ENCODE results near the gene PAXX.

Gene PAXX

DNA sequence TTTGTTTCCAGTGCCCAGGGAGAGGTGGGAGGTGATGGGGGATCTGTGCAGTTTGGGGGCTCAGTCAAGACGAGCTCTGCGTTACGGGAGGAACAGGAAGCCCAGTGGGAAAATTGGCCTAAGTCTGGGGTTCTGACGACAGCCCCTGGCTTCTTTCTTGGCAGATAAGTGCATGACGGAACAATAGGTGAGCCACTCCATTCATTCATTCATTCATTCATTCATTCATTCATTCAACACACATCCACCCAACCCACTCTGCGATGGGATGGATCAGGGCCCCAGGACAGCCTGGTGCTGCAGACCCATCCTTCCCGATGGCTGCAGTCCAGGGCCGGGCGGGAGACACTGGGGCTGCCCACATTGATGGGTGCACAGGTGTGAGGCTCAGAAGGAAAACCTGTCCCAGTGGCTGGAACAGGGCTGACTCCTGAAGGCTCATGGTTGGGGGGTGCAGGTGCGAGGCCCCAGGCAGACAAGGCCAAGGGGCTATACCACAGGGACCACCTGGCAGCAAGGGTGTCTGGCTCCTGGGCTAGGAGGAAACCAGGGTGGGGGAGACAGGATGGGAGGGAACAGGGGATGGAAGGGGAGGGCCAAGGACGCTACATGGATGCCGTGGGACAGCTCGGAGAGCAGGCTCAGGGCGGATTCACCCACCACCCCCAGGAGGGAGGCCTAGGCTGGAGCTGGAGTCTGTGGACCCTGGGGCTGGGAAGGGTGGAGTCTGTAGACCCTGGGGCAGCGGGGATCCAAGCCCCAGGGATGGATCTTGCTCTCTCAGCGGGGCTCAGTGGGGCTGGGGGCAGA is 11.3 kb upstream of the PAXX start:
- in situ Hi-C loops (cut with HindIII; ENCODE audit: low sequenced_read_pairs): no loop called here

DNA sequence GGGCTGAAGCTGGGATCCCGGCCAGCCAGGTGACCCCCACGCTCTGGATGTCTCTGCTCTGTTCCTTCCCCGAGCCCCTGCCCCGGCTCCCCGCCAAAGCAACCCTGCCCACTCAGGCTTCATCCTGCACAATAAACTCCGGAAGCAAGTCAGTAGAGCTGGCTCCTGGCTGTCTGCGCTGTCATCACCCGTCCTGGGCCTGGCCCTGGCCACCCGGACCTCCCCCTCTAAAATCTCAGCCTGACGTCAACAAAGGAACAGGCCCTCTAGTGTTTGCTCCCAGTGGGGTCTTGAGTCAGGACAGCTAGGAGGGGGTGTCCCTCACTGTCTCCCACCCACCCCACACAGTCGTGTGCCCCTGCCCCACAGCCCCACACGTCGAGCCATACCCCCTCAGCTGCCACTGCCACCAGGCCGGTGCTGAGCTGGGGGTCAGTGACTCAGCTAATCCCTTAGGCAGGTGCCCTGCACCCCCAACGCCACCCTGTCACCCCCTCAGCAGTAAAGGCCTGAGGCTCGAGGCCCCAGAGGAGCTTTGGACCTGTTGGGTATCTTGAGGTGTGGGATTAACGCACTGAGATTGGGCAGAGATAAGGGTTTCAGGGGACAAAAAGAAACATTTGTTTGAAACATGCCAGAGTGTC is 10.5 kb upstream of the PAXX start:
- in situ Hi-C loops (cut with HindIII; ENCODE audit: low sequenced_read_pairs): no loop called here

DNA sequence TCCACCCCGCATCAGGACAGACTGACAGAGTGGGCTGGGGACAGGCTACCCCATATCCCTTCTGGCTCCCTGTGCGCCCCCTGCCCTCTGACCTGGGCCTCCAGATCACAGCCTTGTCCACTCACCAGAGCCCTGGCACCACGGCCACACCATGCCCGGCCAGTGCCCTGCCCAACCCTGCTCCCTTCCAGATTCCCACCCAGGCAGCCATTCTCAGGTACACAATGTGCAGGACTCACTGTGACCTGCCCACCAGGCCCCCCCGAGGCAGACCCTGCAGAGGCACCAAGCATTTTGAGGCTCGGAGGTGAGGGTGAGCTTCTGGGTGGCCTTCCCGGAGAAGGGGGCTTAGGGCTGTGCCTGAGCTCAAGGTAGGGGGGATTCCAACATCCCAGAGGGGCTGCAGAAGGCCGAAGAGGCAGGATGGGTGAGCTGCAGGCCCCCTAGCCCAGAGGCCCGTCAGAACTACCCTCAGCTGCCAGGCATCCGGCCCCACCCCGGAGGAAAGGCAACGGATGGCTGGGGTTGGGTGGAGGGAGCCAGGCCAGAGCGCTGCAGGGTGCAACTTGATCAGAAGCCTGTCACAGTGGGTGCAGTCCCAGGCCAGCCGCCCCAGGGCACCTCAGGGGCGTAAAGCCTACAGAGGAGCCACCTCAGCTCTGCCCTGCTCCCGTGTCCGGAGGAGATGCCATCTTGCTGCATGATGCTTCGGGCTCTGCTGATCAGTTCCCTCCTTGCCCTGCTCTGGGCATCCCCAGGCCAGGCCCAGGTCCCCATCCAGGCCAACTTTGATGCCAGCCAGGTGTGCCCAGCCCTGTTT is 9.8 kb upstream of the PAXX start, which contains the start of gene LCNL1:
Gene LCNL1, plus strand, starts transcription at position 762 of the 820 bp plus-strand sequence. CDS start 594 bp downstream, outside the sequence.
- in situ Hi-C loops (cut with HindIII; ENCODE audit: low sequenced_read_pairs): no loop called here

DNA sequence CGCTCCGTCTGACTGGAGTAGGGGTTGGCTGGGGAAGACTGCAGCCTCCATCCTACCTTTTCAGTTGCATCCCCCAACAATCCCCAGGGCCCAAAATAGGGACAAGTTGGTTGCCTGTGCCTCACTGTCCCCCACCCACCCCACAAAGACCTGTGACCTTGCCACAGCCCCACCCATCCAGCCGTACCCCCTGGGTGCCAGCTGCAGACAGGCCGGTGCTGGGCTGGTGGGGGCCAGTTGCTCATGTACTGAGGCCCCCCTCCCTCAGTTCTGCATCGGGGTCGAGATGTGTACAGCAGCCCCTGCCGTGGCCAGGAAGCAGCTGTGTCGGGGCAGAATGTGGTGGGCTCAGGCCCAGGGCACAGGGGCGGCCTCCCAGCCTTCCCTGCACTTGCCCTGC is 9.1 kb upstream of the PAXX start:
- in situ Hi-C loops (cut with HindIII; ENCODE audit: low sequenced_read_pairs): no loop called here

DNA sequence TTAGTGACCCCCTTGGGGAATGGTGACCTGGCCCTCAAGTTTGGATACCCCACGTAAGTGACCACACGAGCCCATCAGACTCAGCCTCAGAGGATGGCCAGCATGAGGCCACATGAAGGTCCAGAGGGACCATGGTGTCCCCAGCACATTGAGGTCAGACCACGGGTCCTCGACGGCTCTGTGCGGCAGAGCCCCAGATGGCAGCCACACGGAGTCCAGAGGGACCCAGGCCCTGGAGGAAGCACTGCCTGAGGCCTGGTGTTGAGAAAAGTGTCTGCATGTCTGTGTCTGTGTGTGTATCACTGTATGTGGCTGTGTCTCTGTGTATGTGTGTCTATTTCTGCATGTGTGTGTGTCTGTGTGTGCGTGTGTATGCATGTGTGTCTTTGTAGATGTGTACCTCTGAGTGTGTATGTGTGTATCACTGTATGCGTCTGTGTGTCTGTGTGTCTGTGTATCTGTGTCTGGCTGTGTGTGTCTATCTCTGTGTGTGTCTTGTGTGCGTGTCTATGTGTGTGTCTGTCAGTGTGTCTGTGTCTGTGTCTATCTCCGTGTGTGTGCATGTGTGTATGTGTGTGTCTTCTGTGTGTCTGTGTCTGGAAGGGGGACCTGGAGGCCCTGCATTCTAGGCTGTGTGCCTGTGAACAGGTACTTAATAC is 8.4 kb upstream of the PAXX start:
- in situ Hi-C loops (cut with HindIII; ENCODE audit: low sequenced_read_pairs): no loop called here

DNA sequence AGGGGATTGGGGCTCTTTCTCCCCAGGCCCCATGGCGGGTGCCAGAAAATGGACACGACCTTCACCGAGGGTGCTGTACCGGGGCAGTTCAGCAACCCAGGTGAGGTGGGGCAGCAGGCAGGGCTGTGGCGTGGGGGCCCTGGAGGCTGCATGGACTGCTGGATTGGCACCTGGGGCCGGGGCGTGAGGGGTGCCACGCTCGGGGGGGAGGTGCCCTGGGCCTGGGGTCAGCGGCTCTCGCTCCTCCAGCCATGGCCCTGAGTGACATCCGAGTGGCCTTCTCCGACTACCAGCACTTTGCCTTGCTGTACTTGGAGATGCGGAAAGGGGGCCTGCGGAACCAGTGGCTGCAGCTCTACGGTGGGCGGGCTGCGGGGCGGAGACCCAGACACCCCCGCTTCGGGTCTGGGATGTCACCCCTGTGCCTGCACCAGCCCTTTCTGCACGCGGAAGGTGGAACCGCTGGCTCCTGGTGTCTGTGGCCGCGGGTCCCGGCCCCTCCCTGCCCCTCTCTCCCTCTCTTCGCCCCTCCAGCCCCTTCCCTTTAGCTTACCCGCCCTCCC is 7.7 kb upstream of the PAXX start:
- in situ Hi-C loops (cut with HindIII; ENCODE audit: low sequenced_read_pairs): no loop called here

DNA sequence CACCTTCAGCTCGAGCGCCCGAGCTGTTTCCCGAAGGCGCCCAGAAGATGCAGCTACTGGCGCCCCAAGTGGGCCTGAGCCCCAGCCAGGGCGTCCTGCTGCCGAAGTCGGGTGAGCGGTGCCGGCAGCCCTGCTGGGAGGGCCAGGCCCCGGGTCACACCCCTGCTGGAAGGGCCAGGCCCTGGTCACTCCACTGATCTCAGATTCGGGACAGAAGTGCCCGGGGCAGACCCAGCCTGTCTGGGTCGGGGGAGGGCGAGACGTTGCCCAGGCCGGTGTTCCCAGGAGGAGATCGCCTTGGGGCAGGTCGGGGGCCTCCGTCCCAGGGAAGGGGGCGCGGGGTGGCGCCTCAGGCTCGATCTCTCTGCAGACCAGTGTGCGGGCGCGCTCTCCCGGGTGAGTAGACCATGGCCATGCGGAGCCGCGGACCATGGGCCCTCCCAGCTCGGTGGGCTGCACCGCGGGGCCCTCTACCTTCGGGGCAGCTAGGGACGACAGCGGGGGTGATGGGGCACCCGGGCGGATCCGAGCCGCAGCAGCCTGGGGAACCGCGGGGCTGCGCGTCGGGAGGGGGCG is 7.1 kb upstream of the PAXX start:
- in situ Hi-C loops (cut with HindIII; ENCODE audit: low sequenced_read_pairs): no loop called here

DNA sequence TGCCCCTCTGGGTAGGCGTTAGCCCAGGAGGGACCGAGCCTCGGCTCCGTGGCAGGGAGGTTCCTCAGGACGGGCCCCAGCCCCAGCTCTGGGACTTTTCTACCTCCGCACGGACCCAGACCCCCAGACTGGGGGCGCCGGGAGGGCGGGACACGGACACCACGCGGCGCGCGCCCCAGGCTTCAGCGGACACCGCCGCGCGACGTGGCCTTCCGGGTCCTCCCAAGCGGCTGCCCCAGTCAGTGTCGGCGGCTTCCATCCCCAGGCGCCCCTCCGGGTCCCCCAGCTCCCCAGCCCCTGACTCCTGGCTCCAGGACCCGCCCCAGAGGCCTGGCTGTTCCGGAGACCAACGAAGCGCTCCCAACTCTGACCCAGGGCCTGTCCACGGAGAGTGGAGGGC is 6.4 kb upstream of the PAXX start:
- in situ Hi-C loops (cut with HindIII; ENCODE audit: low sequenced_read_pairs): no loop called here

DNA sequence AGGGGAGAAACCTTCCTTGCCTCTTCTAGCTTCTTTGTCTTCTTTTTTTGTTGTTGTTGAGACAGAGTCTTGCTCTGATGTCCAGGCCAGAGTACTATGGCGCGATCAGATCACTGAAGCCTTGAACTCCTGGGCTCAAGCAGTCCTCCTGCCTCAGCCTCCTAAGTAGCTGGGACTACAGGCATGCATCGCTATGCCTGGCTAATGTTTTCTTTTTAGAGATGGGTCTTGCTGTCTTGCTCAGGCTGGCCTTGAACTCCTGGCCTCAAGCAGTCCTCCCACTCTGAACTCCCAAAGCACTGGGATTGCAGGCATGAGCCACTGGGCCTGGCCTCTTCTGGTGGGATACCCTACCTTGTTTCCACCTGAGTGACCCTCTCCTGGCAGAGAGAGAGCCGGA is 3.4 kb upstream of the PAXX start:
- in situ Hi-C loops (cut with HindIII; ENCODE audit: low sequenced_read_pairs): no loop called here

DNA sequence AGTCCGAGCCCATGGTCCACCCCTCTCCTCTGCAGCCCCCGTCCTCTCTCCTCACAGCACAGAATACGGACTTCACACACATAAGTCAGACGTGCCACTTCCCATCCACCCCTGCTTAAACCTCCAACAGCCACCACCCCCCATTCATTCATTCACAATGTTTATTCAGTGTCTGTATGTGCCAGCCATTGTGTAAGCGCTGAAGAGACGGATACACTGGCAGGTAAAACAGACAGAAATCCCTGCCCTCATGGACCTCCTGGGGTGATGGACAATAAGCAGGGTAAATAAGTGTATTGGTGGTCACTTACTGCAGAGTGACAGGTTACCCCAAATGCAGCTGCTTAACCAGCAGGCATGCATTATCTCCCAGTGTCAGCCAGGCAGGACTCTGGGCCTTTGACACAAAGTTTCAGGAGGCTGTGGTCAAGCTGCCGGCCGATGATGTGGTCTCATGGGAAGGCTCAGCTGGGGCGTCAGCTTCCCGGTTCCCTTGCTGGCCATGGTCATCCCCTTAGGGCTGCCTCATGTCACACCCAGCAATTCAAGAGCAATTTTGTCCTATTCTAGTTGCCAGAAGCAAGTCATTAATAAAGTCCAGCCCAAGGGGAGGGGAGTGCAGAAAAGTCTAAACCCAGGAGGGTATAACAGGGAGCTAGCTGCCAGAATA is 1.8 kb upstream of the PAXX start:
- in situ Hi-C loops (cut with HindIII; ENCODE audit: low sequenced_read_pairs): no loop called here

DNA sequence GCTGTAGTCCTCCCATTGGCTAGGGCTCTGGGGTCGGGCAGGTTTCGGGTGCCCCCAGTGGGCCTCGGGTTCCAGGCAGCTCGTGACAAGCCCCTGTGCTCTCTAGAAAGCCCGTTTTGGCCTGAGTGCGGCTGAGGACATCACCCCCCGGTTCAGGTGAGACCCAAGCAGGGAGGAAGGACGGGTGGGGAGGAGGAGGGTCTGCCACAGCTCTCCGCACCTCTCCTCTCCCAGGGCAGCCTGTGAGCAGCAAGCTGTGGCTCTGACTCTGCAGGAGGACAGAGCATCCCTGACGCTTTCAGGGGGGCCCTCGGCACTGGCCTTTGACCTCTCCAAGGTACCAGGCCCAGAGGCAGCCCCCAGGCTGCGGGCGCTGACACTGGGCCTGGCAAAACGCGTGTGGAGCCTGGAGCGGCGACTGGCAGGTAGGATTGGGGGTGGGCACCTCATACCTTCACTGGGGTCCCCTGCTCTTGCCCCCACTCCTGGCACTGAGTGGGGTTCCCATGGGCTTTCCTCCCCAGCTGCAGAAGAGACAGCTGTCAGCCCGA is 672 bp downstream of the PAXX start:
- in situ Hi-C loops (cut with HindIII; ENCODE audit: low sequenced_read_pairs): no loop called here

DNA sequence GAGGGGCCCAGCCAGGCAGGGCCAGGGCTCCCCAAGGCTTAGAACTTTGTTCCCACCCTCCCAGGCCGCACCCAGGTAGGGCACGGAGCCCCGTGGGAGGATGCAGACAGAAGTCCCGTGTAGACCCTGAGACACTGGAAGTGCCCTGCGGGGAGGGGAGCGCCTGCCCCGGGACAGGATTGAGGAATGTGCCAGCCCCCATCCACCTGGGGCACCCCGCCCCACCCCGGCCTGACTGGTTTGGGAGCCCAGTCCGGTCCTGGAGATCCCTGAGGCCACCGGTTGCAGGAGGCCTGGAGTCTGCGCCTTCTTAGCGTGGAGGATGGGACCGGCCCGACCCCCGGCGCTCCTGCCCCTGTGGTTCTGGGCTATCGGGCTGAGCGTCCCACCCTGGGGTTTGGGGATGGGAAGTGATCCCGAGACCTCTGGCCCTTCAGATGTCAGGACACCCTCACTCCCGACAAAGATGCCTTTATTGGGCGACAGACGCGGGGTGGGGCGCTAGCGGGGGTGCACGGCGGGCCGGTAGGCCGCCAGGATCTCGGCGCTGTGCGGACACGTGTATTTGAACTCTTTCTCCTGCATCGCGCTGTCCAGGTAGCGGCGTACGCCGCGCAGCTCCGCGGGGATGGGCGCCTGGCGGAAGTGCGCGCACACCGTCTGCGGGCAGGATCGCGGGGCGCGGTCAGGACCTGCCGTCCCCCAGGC is 2.1 kb downstream of the PAXX start:
- in situ Hi-C loops (cut with HindIII; ENCODE audit: low sequenced_read_pairs): no loop called here

DNA sequence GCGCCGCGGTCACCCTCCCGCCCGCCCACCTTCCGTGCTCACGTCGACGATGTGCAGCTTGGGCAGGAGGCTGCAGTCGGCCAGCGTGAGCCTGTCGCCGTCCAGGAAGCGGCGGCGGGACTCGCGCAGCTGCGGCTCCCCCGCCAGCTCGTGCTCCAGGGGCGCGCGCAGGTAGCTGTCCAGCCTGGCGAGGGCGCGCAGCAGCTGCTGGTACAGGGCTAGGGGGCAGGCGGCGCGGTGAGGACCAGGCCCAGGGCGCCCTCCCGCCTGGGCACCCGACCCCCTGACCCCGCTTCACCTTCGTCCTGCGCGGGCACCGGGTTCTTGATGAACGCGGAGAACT is 2.6 kb downstream of the PAXX start:
- in situ Hi-C loops (cut with HindIII; ENCODE audit: low sequenced_read_pairs): no loop called here

DNA sequence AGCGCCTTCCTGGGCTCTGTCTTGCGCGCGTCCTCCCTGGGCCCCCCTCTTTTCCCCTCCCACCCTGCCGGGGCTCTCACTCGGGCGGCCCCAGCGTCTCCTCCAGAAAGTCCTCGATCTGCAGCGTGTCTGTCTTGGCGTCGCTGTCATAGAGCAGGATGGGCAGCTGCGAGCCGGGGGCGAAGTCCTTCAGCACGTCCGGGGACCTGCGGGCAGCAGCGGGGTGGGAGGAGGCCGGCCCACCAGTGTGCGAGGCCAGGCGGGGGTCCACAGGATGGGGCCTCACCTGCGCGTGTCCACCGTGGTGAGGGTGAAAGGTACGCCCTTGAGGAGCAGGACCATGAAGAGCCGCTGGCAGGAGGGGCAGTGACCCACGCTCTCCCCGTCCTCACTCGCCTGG is 3.1 kb downstream of the PAXX start:
- in situ Hi-C loops (cut with HindIII; ENCODE audit: low sequenced_read_pairs): no loop called here

DNA sequence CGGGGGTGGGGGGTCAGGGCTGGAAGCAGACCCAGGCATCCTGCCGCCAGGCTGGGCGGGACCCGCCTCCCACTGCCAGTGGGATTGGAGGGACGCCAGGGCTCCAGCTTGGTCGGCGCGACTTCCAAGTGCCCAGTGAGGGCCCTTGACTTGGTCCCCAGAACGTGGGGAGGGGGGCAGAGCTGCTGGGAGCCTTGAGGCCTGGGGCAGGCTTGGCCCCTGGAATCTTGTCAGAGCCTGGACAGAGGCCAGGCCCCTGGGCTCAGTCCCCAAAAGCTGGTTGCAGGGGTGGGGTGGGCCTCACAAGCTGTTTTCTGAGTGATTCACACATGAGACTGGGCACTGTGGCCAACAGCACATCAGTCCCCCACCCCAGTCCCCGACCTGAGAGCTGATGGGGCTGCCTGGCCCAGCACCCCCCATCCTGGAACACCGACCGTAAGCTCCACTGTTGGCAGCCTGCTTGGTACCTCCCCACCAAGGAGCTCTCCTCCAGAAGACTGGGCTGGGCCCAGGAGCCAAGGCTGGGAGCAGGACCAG is 3.6 kb downstream of the PAXX start:
- in situ Hi-C loops (cut with HindIII; ENCODE audit: low sequenced_read_pairs): no loop called here

DNA sequence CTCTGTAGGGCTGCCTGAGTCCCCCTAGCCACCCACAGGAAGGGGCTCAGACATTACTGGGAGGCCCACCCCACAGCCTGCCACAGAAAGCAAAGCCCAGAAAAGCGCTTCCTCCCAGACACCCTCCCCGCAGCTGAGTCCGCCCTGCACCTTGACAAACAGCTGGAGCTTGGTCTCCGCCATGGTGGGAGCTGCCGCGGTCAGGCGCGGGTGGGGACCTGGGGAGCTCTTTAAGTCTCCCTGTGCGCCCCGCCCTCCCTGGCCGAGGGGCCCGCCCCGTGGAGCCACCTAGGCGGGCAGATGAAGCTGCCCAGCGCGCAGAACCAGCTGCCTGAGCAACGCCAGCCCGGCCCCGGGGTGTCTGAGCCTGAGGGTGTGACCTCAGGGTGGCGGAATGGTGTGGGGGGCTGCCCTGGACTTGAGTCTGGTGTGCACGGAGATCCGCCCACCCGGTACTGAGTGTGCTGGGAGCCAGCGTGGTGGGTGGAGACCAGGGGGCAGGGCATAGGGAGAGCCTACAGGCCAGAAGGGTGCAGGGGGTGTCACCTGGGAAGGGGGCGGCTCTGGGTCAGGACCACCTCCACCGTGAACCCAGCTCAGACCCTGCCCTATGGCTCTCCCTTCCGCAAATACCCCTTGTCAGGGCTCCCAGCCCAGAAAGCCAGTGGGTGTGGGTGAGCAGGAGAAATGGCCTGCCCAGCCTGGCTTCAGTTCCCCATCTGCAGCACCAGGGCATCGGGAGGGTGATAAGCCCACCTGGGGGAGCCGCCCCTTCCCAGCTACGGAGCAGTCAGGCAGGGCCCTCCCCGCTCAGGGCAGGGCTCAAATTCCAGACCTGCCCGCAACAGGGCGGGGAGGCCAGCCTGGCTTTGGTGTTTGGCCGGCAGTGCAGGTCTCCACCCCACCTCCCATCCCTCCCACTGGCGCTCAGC is 4.4 kb downstream of the PAXX start, which contains the start of gene CLIC3:
Gene CLIC3, minus strand, starts transcription at position 208 of the 932 bp plus-strand sequence. Its CDS starts 25 bp downstream, at position 183.
- in situ Hi-C loops (cut with HindIII; ENCODE audit: low sequenced_read_pairs): no loop called here

DNA sequence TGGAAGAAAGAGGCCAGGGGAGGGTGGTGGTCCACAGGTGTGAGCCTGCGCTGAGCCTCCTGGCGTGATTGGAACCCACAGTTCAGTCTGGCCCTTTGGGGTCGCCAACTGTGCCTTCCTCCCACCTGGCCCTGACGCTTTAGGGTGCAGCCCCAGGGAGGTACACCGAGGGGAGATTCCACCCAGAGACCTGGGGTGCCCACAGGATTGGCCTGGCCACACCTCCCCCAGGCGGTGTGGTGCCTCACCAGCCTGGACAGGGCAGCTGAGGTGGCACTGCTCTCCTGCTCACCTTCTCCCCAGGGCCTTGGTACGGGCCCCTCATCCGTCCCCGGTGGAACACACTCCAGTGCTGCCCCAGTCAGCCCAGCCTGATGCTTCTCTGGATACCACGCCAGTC is 5.1 kb downstream of the PAXX start:
- in situ Hi-C loops (cut with HindIII; ENCODE audit: low sequenced_read_pairs): no loop called here

DNA sequence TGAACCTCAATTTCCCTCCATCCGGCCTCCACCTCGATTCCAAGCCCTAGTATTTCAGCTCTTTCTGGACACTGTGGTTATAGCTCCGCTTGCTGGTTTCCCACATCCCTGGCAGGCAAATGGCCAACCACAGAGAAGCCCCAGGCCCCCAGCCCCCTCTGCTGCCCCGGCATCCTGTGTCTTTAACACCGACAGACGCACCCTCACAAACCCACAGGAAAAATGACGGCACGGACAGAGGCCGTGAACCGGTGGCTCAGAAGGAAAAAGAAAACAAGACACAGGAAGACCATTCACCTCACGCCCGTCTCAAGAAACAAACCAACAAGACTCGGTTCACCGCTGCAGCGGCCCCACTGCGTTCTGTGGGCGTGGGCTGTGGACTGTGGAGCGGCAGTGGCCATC is 5.6 kb downstream of the PAXX start:
- in situ Hi-C loops (cut with HindIII; ENCODE audit: low sequenced_read_pairs): no loop called here

Data from DLD1 (cell line).